SH-SY5Y (cell line): ENCODE measurements around the gene CARD11.

ENCODE experiments used
- GATA2 ChIP-seq: IDR thresholded peaks from 2 replicates; pipeline ENCODE4 v1.6.1; 2011; ENCODE audit warnings: mild to moderate bottlenecking, low read depth, low read length
- GATA3 ChIP-seq: IDR thresholded peaks from 2 replicates; pipeline ENCODE4 v1.6.1; 2011; ENCODE audit warnings: low read depth, mild to moderate bottlenecking, low read length, moderate library complexity

GRCh38 chr7:3033136-3033535 is 10.5 kb downstream of the CARD11 start:
- no peak for TF ChIP-seq GATA3
- TF ChIP-seq GATA2 = no peak
